Type B pancreatic cell (in vitro differentiated cells): ENCODE results near the gene TCP11L2. TPM values are rescaled to one million over a fixed set of nuclear protein-coding genes. Genes with fewer than 3 reads are reported as not detected.
"Not testable (repeated sequence)": the region's sequence is repeated elsewhere in the genome, so short reads cannot be mapped to it uniquely, and the experiment has no call there.

ENCODE experiments used
- DNase-seq: peaks from one replicate; pipeline ENCODE4 v3.0.0; 2021; ENCODE audit warnings: mixed read lengths; ENCODE audit not compliant: unreplicated experiment; ENCODE audit errors: extremely low spot score
- H3K27ac Mint-ChIP-seq: 2 replicates; pipeline ENCODE4 v1.8.0; 2021; ENCODE audit warnings: mild to moderate bottlenecking, mixed read lengths
- H3K27me3 Mint-ChIP-seq: 2 replicates; pipeline ENCODE4 v1.8.0; 2021; ENCODE audit warnings: mixed read lengths
- H3K36me3 Mint-ChIP-seq: 2 replicates; pipeline ENCODE4 v1.8.0; 2021; ENCODE audit warnings: mixed read lengths
- H3K4me1 Mint-ChIP-seq: one replicate; pipeline ENCODE4 v1.8.0; 2021; ENCODE audit warnings: mixed read lengths; ENCODE audit not compliant: unreplicated experiment
- H3K4me3 Mint-ChIP-seq: 2 replicates; pipeline ENCODE4 v1.8.0; 2021; ENCODE audit warnings: mild to moderate bottlenecking, mixed read lengths
- H3K9me3 Mint-ChIP-seq: 2 replicates; pipeline ENCODE4 v1.8.0; 2021; ENCODE audit warnings: mixed read lengths
- total RNA-seq: library from RNA; stranded (reverse); gene quantifications from 2 replicates; pipeline ENCODE4 v1.2.1, GENCODE V29; 2021; ENCODE audit warnings: low replicate concordance
- TF ChIP-seq, protein P1 (sequence below): fragments of 200-600 bp; sonication (generic); conservative IDR thresholded peaks from 2 replicates; pipeline ENCODE4 v1.5.0; 2021; ENCODE audit warnings: antibody characterized with exemption, mild to moderate bottlenecking

Gene TCP11L2
- total RNA-seq, 1 donor from 2014 or later: 21.8 TPM

- peaks cover 22% of the 10 kb centered on the region for H3K36me3 Mint-ChIP-seq
- no peaks in the 10 kb centered on the region for H3K9me3 Mint-ChIP-seq
- no peak overlapping the region for H3K4me3 Mint-ChIP-seq
- TF ChIP-seq, protein P1, sequence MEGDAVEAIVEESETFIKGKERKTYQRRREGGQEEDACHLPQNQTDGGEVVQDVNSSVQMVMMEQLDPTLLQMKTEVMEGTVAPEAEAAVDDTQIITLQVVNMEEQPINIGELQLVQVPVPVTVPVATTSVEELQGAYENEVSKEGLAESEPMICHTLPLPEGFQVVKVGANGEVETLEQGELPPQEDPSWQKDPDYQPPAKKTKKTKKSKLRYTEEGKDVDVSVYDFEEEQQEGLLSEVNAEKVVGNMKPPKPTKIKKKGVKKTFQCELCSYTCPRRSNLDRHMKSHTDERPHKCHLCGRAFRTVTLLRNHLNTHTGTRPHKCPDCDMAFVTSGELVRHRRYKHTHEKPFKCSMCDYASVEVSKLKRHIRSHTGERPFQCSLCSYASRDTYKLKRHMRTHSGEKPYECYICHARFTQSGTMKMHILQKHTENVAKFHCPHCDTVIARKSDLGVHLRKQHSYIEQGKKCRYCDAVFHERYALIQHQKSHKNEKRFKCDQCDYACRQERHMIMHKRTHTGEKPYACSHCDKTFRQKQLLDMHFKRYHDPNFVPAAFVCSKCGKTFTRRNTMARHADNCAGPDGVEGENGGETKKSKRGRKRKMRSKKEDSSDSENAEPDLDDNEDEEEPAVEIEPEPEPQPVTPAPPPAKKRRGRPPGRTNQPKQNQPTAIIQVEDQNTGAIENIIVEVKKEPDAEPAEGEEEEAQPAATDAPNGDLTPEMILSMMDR: no peak
- H3K27me3 Mint-ChIP-seq: no peaks in the 10 kb centered on the region
- no peak overlapping the region for H3K27ac Mint-ChIP-seq
- no peaks in the 10 kb centered on the region for H3K4me1 Mint-ChIP-seq
- no peak for DNase-seq
Measured at GRCh38 chr12:106369624-106370346, 67.3 kb downstream of the TCP11L2 start.

DNA sequence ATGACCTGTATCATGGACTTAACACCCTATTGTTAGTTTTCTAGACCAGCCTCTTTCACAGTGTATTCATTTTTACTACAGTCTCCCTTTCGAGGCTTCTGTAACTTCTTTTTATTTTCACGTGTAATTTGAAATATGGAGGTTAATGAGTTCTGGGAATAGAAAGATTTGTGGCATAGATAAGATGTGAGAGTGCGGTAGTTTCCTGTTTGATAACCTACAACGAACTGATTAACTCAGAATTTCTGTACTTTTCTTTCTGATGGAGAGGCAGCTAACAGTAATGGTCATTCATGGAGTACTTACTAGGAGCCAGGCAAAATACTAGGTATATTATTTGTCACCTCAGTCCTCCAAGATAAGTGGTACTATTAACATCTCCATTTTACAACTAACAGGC lies 76.3 kb downstream of the TCP11L2 start:
- Mint-ChIP-seq H3K27ac (no peak overlapping the region), H3K4me1 (no peaks in the 10 kb centered on the region), H3K9me3 (no peaks in the 10 kb centered on the region), H3K27me3 (no peaks in the 10 kb centered on the region), H3K36me3 (peaks cover 46% of the 10 kb centered on the region), H3K4me3 (no peak overlapping the region)
- no peak for DNase-seq
- TF ChIP-seq, protein P1: no peak

DNA sequence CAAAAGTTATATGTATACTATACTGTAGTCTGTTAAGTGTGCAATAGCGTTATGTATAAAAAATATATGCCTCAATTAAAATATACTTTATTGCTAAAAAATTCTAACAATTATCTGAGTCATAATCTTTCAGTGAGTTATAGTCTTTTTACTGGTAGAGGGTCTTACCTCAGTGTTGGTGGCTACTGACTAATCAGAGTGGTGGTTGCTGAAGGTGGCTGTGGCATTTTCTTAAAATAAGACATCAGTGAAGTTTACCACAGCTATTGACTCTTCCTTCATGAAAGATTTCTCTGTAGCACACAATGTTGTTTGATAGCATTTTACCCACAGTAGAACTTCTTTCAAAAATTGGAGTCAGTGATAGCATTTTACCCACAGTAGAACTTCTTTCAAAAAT lies 78.4 kb downstream of the TCP11L2 start:
- TF ChIP-seq, protein P1: no peak
- Mint-ChIP-seq H3K4me3 (no peak overlapping the region), H3K27me3 (no peaks in the 10 kb centered on the region), H3K4me1 (no peaks in the 10 kb centered on the region), H3K27ac (no peak overlapping the region), H3K36me3 (peaks cover 36% of the 10 kb centered on the region), H3K9me3 (no peaks in the 10 kb centered on the region)
- no peak for DNase-seq

GRCh38 chr12:106381866-106382265 lies 79.3 kb downstream of the TCP11L2 start:
- DNase-seq, H3K27me3 Mint-ChIP-seq, H3K27ac Mint-ChIP-seq, H3K4me1 Mint-ChIP-seq, H3K9me3 Mint-ChIP-seq, H3K4me3 Mint-ChIP-seq: not testable (repeated sequence)
- peaks cover 34% of the 10 kb centered on the region for H3K36me3 Mint-ChIP-seq

DNA sequence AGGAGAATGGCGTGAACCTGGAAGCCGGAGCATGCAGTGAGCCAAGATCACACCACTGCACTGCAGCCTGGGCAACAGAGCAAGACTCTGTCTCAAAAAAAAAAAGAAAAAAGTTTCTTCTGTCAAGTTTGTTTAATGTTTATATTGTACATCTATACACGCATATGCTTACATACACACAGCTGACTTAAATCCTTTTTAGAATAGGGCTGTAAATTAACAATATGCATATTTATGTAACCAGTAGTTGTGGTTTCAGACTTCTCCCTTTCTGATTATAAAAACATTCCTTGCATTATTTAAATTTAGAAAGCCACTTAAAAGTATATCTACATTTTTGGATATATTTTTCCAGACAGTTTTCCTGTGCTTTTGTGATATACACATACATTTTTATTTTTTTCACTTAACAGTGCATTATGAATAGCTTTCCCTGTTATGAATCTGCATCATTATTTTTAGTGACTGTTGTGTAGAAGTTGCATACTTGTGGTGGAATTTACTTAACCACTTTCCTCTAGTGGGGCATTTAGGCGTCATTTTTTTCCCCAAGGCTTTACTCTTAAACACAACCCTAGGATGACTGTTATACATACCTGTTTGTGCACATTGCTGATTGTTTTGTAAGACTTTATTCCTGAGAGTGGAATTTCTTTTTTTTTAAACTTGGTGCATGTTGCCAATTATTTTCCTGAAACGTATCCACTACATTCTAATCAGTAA lies 84.4 kb downstream of the TCP11L2 start:
- DNase-seq: no peak
- TF ChIP-seq, protein P1: no peak
- H3K9me3 Mint-ChIP-seq: no peaks in the 10 kb centered on the region
- peaks cover 22% of the 10 kb centered on the region for H3K36me3 Mint-ChIP-seq
- no peaks in the 10 kb centered on the region for H3K27me3 Mint-ChIP-seq
- no peak overlapping the region for H3K4me3 Mint-ChIP-seq
- H3K27ac Mint-ChIP-seq: no peak overlapping the region
- no peaks in the 10 kb centered on the region for H3K4me1 Mint-ChIP-seq

- Mint-ChIP-seq H3K36me3 (peaks cover 14% of the 10 kb centered on the region), H3K4me3 (no peak overlapping the region), H3K9me3 (no peaks in the 10 kb centered on the region), H3K27ac (no peak overlapping the region), H3K27me3 (no peaks in the 10 kb centered on the region), H3K4me1 (no peaks in the 10 kb centered on the region)
- no peak for DNase-seq
- TF ChIP-seq, protein P1: no peak
Measured at GRCh38 chr12:106387848-106388377, 85.4 kb downstream of the TCP11L2 start.
